Stimulated activated CD4-positive, alpha-beta T cell treated with anti-CD3 and anti-CD28 coated beads, Interleukin-4, amount 100 ng/mL, for 48 hours (primary cell): ENCODE results near the gene HSPG2.
"Not testable (repeated sequence)": the region's sequence is repeated elsewhere in the genome, so short reads cannot be mapped to it uniquely, and the experiment has no call there.

Experiments used
- DNase-seq, 2 donors: peaks; one replicate each; pipeline ENCODE4 v3.0.0-alpha.2; 2020; ENCODE audit warnings: low read depth in 2 of 2

HSPG2 gene

GRCh38 chr1:21955501-21956281 is 18.6 kb upstream of the HSPG2 start:
- DNase-seq, result no peak

- no peak for DNase-seq
These were observed 17.9 kb upstream of the HSPG2 start for GRCh38 chr1:21955058-21955457.

GRCh38 chr1:21952786-21953520 is 15.8 kb upstream of the HSPG2 start:
- DNase-seq, result no peak

GRCh38 chr1:21951226-21951870 is 14.2 kb upstream of the HSPG2 start:
- DNase-seq, result no peak

GRCh38 chr1:21950734-21951133 is 13.6 kb upstream of the HSPG2 start:
- DNase-seq, result no peak

- no peak for DNase-seq
These were observed 9.9 kb upstream of the HSPG2 start for GRCh38 chr1:21946836-21947587.

- DNase-seq, result no peak
These were observed 7.6 kb upstream of the HSPG2 start for GRCh38 chr1:21944733-21945073.

GRCh38 chr1:21942959-21943640 is 6.0 kb upstream of the HSPG2 start:
- not testable (repeated sequence) for DNase-seq

GRCh38 chr1:21942464-21942863 is 5.4 kb upstream of the HSPG2 start:
- no peak for DNase-seq

GRCh38 chr1:21941370-21941769 is 4.3 kb upstream of the HSPG2 start:
- no peak for DNase-seq

GRCh38 chr1:21940492-21940891 is 3.4 kb upstream of the HSPG2 start:
- no peak for DNase-seq

GRCh38 chr1:21939650-21940374 is 2.7 kb upstream of the HSPG2 start:
- DNase-seq, result no peak

GRCh38 chr1:21938732-21939538 is 1.8 kb upstream of the HSPG2 start:
- DNase-seq, result no peak

- peak; percentile 49 to 51 for DNase-seq
These were observed 437 bp upstream of the HSPG2 start for GRCh38 chr1:21937372-21938121.

- DNase-seq, result no peak
These were observed 611 bp downstream of the HSPG2 start for GRCh38 chr1:21936366-21937031.

GRCh38 chr1:21935891-21936365 is 1.2 kb downstream of the HSPG2 start:
- no peak for DNase-seq

- no peak for DNase-seq
These were observed 1.7 kb downstream of the HSPG2 start for GRCh38 chr1:21935393-21935804.

- DNase-seq, result no peak
These were observed 3.5 kb downstream of the HSPG2 start for GRCh38 chr1:21933397-21934248.
